K562 treated with DMSO at 1 percent for 12 hours (cell line): ENCODE data around the gene POLD1. TPM values are rescaled to one million over a fixed set of nuclear protein-coding genes. Genes with fewer than 3 reads are reported as not detected.

Experiments used
- total RNA-seq: library from RNA; unstranded; fragments of 300-600 nt; gene quantifications from 2 replicates; pipeline ENCODE4 v1.2.3, GENCODE V29; 2022; ENCODE audit not compliant: insufficient read depth

The POLD1 gene
- 212 and 226 TPM in 2 replicates for total RNA-seq

DNA sequence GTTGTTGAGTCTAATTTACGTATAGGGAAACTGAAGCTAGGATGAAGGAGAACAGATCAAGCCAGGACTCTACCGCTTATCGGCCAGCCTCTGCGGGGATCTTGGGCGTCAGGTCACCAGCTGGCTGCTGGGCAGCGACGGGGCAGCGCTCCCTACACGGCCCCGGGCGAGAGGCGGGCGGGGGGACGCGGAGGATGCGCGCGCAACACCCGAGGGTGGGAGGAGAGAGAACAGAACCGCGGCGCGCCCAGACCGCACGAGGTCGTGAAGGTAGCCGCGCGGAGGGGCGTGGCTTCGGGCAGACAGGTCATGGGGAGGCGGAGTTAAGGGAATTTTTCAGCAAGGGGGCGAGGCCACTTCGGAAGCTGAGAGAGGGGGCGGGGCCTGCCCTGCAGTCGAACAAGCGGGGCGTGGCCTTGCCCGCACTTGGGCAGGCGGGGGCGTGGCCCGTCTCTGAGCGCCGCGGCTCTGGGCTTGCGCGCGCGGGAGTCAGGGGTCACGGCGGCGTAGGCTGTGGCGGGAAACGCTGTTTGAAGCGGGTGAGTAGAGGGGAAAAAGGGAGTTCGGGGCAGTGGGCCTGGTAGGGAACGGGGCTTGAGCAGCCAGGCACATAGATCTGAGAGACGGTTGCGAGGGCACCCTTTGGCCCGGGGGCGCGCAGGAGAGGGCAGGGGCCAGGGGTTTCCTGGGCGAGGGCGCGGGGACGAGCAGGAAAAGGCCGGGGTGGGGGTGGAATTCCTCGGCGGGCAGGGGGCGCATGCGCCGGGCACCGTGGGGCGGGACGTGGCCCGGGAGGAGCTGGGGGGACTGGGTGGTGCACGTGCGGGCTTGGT is at the start of gene POLD1:
Gene POLD1 (plus strand): TSS at position 496 of the 833 bp plus-strand sequence. CDS start 14,505 bp downstream, outside the sequence.

DNA sequence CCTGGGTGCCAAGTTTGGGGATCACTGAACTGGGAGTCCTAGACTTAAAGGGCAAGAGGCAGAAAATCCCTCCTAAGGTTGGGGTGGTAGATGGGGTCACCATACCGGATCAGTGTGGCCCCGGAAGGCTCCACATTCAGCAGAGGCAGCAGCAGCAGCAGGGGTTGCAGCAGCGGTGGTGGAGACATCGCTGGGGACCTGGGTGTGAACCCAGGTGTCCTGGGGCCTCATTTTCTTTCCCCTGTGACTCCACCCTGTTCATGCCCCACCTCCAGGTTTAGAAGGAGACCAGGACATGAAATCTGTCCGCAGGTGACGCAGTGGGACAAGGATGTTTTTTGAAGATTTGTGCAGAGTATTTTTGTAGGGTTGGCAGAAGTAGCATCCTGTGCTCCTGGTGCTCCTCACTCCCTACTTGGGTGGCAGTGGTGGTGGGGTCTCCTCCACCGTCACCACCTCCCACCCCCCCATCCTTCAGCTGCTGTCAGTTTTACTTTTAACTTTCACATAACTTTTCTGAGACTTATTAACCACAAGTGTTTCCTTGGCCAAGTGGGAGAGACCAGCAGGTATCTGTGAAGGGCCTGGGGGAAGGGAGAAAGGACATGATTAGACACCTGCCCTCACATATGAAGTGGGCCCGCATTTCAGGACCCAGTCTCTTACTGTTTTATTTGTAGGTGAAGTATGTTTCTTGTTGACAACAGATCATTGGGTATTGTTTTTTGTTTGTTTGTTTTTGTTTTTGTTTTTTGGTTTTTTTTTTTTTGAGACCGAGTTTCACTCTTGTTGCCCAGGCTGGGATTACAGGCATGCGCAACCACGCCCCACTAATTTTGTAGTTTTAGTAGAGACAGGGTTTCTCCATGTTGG is 18.5 kb upstream of the POLD1 start, which contains the start of gene NAPSA:
Gene NAPSA (minus strand): TSS at position 206 of the 873 bp plus-strand sequence. CDS start 18 bp downstream, at position 188.

DNA sequence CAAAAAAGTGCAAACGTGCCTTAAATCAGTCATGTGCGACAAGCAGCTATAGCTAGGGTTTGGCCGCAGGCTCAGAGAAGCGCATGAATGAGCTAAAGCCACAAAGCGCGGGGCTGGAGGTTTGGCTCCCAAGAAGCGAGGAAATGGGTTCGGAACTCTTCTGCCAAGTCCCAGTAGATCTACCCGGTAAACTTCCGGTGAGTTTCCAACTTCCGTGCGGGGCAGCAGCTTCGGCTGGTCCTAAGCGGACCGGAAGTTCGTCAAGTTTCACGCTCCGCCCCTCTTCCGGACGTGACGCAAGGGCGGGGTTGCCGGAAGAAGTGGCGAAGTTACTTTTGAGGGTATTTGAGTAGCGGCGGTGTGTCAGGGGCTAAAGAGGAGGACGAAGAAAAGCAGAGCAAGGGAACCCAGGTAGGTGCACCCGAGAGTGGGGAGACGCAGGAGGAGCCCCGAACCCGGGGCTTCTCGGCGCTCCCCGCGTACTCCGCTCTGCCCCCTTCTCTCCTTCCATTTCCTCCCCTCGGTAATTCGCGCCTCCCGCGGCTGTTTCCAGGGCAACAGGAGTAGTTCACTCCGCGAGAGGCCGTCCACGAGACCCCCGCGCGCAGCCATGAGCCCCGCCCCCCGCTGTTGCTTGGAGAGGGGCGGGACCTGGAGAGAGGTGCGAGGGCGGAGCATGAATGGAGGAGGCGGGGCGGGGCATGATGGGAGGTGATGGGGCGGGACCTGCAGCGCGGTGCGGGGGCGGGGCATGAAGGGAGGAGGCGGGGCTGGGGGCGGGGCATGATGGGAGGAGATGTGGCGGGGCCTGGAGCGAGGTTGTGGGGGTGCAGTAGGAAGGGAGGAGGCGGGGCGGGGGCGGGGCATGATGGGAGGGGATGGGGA is 7.7 kb upstream of the POLD1 start, which contains the start of gene NR1H2:
Gene NR1H2 (plus strand): TSS at position 292 of the 885 bp plus-strand sequence. CDS start 1,149 bp downstream, outside the sequence.

DNA sequence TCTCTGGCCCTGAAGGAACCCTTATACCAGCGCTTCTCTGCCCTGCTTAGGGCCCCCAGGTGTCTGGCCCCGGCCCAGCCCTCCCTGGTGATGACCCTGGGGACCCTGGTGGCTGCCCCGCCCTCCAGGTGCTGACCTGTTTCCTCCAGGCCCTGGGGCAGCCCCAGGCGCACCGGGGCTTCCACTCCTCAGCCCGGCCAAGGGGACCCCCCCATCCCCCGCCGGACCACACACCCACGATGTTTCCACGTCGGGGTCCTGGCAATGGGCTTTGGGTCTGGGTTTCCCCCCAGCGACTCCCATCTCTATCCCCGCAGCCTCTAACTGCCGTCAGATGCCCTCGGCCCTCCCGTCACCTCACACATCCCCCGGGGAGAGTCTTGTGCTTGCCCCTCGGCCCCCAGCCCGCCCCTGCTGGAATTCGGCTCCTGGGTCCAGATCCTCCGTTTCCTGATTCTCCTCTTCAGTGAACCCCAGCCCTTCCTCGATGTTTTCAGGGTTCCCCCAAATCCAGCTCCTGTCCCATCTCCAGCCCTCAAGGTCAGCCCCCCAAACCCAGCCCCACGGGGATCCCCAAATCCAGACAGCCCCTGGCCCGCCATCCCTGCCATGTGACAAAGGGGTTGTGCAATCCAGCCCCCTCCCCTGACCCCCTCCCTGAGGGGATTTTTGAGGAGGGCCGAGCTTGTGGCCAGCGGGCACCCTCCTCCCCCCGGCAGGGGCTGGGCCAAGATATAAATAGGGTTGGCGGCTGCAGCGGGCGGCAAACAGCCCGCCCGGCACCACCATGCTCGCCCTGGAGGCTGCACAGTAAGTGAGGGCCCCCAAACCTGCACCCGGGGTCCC is 34.3 kb downstream of the POLD1 start, which contains the start of gene SPIB:
Gene SPIB (plus strand): TSS at position 763 of the 846 bp plus-strand sequence. CDS start 25 bp downstream, at position 788.

DNA sequence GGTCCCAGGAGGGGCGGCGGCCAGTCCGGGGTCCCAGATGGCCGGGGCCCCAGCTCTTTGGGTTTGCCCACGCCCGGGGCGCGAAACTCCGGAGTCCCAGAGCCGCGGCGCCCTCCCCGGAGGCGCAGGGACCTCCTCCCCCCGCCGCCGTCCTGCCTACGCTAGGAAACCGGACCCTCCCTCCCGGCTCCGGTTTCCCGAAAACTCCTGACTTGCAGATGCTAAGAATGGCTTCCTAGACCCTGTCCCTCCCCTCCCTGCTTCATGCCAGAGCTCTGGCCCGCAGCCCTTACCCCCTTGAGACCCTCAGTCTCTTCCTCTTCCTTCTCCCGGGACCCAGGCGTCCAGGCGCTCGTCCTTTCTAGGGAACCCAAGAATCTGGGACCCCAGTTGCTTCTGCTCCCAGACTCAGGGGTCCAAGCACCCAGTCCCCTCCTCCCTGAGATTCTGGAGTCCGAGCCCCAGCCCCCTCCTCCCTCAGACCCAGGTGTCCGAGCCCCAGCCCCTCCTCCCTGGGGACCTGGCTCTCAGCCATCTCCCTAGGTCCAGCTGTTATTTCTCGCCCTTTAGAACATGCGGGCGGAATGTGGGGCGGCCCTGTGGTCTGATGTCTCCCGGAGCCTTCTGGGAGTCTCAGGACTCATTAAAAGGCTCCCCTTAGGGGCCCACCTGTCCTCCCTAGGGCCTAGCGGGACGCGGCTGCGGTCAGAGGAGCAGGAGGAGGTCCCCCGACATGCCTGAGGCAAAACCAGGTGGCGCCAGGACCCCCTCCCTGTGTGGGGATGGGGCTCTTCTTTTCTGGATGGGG is 48.3 kb downstream of the POLD1 start, which contains the start of gene MYBPC2:
Gene MYBPC2 (plus strand): TSS at position 672 of the 808 bp plus-strand sequence. CDS start 62 bp downstream, at position 734.

Other genes starting within 250 kb of the POLD1 start
- not detected in 2 replicates for gene IZUMO2, start 221.1 kb upstream of the POLD1 start, total RNA-seq
- gene MYH14, start 180.7 kb upstream of the POLD1 start, total RNA-seq, result 0.36 and 3.2 TPM in 2 replicates
- 1.8 and 10.4 TPM in 2 replicates for gene KCNC3, start 55.0 kb upstream of the POLD1 start, total RNA-seq
- 3.5 and 4.7 TPM in 2 replicates for gene NAPSA, start 18.7 kb upstream of the POLD1 start, total RNA-seq
- 68.8 and 81.4 TPM in 2 replicates for gene NR1H2, start 7.9 kb upstream of the POLD1 start, total RNA-seq
- 0.31 and 0.90 TPM in 2 replicates for gene SPIB, start 34.6 kb downstream of the POLD1 start, total RNA-seq
- not detected in 2 replicates for gene MYBPC2, start 48.5 kb downstream of the POLD1 start, total RNA-seq
- gene EMC10, start 92.2 kb downstream of the POLD1 start, total RNA-seq, result 69.3 and 72.6 TPM in 2 replicates
- 1.2 and 2.8 TPM in 2 replicates for gene GARIN5A, start 92.5 kb downstream of the POLD1 start, total RNA-seq
- 9.7 and 20.1 TPM in 2 replicates for gene JOSD2, start 126.8 kb downstream of the POLD1 start, total RNA-seq
- not detected in 2 replicates for gene ASPDH, start 129.6 kb downstream of the POLD1 start, total RNA-seq
- 9.3 and 10.0 TPM in 2 replicates for gene LRRC4B, start 184.1 kb downstream of the POLD1 start, total RNA-seq